Measurements from ENCODE around the gene ENC1. TPM values are rescaled to one million over a fixed set of nuclear protein-coding genes. Genes with fewer than 3 reads are reported as not detected.

ENC1 gene
- total and polyA plus RNA-seq, 4 donors: 6.8 to 31.5 (median 18.3) TPM

GRCh38 chr5:74664551-74664950, 24.0 kb upstream of the ENC1 start:
- TF ChIP-seq, protein P1, sequence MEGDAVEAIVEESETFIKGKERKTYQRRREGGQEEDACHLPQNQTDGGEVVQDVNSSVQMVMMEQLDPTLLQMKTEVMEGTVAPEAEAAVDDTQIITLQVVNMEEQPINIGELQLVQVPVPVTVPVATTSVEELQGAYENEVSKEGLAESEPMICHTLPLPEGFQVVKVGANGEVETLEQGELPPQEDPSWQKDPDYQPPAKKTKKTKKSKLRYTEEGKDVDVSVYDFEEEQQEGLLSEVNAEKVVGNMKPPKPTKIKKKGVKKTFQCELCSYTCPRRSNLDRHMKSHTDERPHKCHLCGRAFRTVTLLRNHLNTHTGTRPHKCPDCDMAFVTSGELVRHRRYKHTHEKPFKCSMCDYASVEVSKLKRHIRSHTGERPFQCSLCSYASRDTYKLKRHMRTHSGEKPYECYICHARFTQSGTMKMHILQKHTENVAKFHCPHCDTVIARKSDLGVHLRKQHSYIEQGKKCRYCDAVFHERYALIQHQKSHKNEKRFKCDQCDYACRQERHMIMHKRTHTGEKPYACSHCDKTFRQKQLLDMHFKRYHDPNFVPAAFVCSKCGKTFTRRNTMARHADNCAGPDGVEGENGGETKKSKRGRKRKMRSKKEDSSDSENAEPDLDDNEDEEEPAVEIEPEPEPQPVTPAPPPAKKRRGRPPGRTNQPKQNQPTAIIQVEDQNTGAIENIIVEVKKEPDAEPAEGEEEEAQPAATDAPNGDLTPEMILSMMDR (IDR thresholded peaks at IDR 0.05; ENCODE audit: control extremely low read depth, extremely low read depth): no peak
- Histone ChIP-seq H3K4me3 (no peak overlapping the region), H3K4me1 (ENCODE audit: control insufficient read depth in 5 of 5, insufficient read depth in 5 of 5, low read length in 5 of 5) (peaks cover 0 to 16% (median 0%) of the 10 kb centered on the region in 5 donors), H3K9ac (ENCODE audit: insufficient read depth in 1 of 2, low read length in 2 of 2) (no peak overlapping the region), H3K27ac (ENCODE audit: low read depth in 1 of 2, low read length in 1 of 2) (no peak overlapping the region), H3K27me3 (ENCODE audit: control insufficient read depth in 3 of 3, insufficient read depth in 3 of 3, low read length in 2 of 3) (no peaks in the 10 kb centered on the region), H3K9me3 (ENCODE audit: control insufficient read depth in 4 of 4, insufficient read depth in 3 of 4, low read length in 3 of 4) (no peaks in the 10 kb centered on the region), H3K36me3 (ENCODE audit: control insufficient read depth in 4 of 4, insufficient read depth in 4 of 4, low read length in 4 of 4) (no peaks in the 10 kb centered on the region)
- WGBS, 2 donors: 64 to 76% methylated on average over 5 of the region's 5 CpGs
- ATAC-seq (ENCODE audit: insufficient read depth, low FRiP score): no peak
- no peak for DNase-seq

DNA sequence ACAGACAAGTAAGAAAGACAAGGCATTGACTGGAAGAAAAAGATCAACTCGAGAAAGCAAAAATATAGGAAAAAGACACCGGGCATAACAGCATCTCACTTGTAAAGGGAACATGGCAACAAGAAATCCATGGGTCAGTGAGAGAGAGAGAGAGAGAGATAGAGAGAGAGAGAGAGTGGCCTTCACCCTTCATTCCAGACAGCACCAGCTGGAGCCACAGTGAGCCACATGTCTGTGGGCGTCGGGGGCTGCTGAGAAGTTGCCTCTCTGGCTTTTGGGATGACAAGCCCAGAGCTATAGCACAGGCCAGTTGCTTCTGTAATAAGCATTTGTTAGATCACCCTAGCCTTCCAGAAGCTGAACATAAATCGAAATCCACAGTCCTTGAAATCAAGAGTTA, 20.3 kb upstream of the ENC1 start:
- Histone ChIP-seq H3K27ac (ENCODE audit: low read depth in 1 of 2, low read length in 1 of 2) (no peak overlapping the region), H3K9me3 (ENCODE audit: control insufficient read depth in 4 of 4, insufficient read depth in 3 of 4, low read length in 3 of 4) (no peaks in the 10 kb centered on the region), H3K4me3 (no peak overlapping the region), H3K9ac (ENCODE audit: insufficient read depth in 1 of 2, low read length in 2 of 2) (no peak overlapping the region), H3K36me3 (ENCODE audit: control insufficient read depth in 4 of 4, insufficient read depth in 4 of 4, low read length in 4 of 4) (no peaks in the 10 kb centered on the region), H3K4me1 (ENCODE audit: control insufficient read depth in 5 of 5, insufficient read depth in 5 of 5, low read length in 5 of 5) (peaks cover 0 to 12% (median 0%) of the 10 kb centered on the region in 5 donors), H3K27me3 (ENCODE audit: control insufficient read depth in 3 of 3, insufficient read depth in 3 of 3, low read length in 2 of 3) (no peaks in the 10 kb centered on the region)
- WGBS, 2 donors: 88 to 92% methylated on average over 5 of the region's 5 CpGs
- DNase-seq: no peak
- ATAC-seq (ENCODE audit: insufficient read depth, low FRiP score): no peak
- TF ChIP-seq, protein P1 (IDR thresholded peaks at IDR 0.05; ENCODE audit: control extremely low read depth, extremely low read depth): no peak

DNA sequence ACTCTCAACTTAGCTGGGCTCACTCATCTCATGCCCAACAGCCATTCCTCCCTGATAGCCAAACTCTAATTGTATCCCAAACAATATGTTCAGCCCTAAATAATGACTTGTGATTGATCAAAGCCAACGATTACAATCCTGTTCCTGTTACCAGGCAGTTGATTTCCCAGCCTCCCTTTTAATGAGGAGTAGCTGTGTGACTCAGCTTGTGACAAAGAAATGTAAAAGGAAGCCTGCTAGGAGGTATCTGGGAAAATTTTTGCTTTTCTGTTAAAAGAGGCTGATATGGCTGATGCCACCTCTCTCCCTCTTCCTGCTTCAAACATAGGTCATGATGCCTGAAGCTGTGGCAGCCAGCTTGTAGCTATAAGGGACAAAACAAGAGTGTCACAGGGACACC, 19.6 kb upstream of the ENC1 start:
- H3K9ac ChIP-seq (ENCODE audit: insufficient read depth in 1 of 2, low read length in 2 of 2): no peak overlapping the region
- WGBS, 2 donors: 71 to 73% methylated on average over 1 of the region's 1 CpG
- no peak for DNase-seq
- H3K4me1 ChIP-seq (ENCODE audit: control insufficient read depth in 5 of 5, insufficient read depth in 5 of 5, low read length in 5 of 5): peaks cover 0 to 5% (median 0%) of the 10 kb centered on the region in 5 donors
- no peak overlapping the region for H3K27ac ChIP-seq (ENCODE audit: low read depth in 1 of 2, low read length in 1 of 2)
- H3K4me3 ChIP-seq: no peak overlapping the region
- no peak for ATAC-seq (ENCODE audit: insufficient read depth, low FRiP score)
- no peaks in the 10 kb centered on the region for H3K27me3 ChIP-seq (ENCODE audit: control insufficient read depth in 3 of 3, insufficient read depth in 3 of 3, low read length in 2 of 3)
- no peaks in the 10 kb centered on the region for H3K9me3 ChIP-seq (ENCODE audit: control insufficient read depth in 4 of 4, insufficient read depth in 3 of 4, low read length in 3 of 4)
- TF ChIP-seq, protein P1 (IDR thresholded peaks at IDR 0.05; ENCODE audit: control extremely low read depth, extremely low read depth): no peak
- H3K36me3 ChIP-seq (ENCODE audit: control insufficient read depth in 4 of 4, insufficient read depth in 4 of 4, low read length in 4 of 4): no peaks in the 10 kb centered on the region

- TF ChIP-seq, protein P1 (IDR thresholded peaks at IDR 0.05; ENCODE audit: control extremely low read depth, extremely low read depth): no peak
- Histone ChIP-seq H3K9me3 (ENCODE audit: control insufficient read depth in 4 of 4, insufficient read depth in 3 of 4, low read length in 3 of 4) (no peaks in the 10 kb centered on the region), H3K4me3 (no peak overlapping the region), H3K4me1 (ENCODE audit: control insufficient read depth in 5 of 5, insufficient read depth in 5 of 5, low read length in 5 of 5) (no peaks in the 10 kb centered on the region), H3K36me3 (ENCODE audit: control insufficient read depth in 4 of 4, insufficient read depth in 4 of 4, low read length in 4 of 4) (no peaks in the 10 kb centered on the region), H3K9ac (ENCODE audit: insufficient read depth in 1 of 2, low read length in 2 of 2) (no peak overlapping the region), H3K27ac (ENCODE audit: low read depth in 1 of 2, low read length in 1 of 2) (no peak overlapping the region), H3K27me3 (ENCODE audit: control insufficient read depth in 3 of 3, insufficient read depth in 3 of 3, low read length in 2 of 3) (no peaks in the 10 kb centered on the region)
- DNase-seq (no peak), ATAC-seq (ENCODE audit: insufficient read depth, low FRiP score) (no peak)
- WGBS, 2 donors: 72 to 90% methylated on average over 3 of the region's 3 CpGs
Observed at GRCh38 chr5:74659172-74659571, 18.6 kb upstream of the ENC1 start.

All from lung (tissue), 12 donors.